ENCODE measurements around the gene DOHH. TPM values are rescaled to one million over a fixed set of nuclear protein-coding genes. Genes with fewer than 3 reads are reported as not detected.

The DOHH gene
- total and polyA plus RNA-seq, 2 donors (not counting 3 experiments of a cell fraction or from before 2014, with no cell fraction given) = 8.7 to 15.2 TPM

GRCh38 chr19:3545669-3546034 lies 45.2 kb upstream of the DOHH start:
- TF ChIP-seq MYC (IDR thresholded peaks at IDR 0.05; ENCODE audit: low read depth, low read length) = no peak
- TF ChIP-seq CTCF (IDR thresholded peaks at IDR 0.05; ENCODE audit: extremely low read depth in 1 of 2, insufficient read depth in 1 of 2, low read depth in 1 of 2, low read length in 2 of 2) = no peak
- no peak for TF ChIP-seq FOS (IDR thresholded peaks at IDR 0.05; ENCODE audit: borderline replicate concordance, insufficient read depth, low read length)
- no peak for TF ChIP-seq POLR2A (IDR thresholded peaks at IDR 0.05; ENCODE audit: low read depth, low read length)
- TF ChIP-seq GATA2 (IDR thresholded peaks at IDR 0.05; ENCODE audit: insufficient read depth, insufficient read length, low read depth, low read length) = no peak
- TF ChIP-seq POLR2AphosphoS5 (IDR thresholded peaks at IDR 0.05; ENCODE audit: insufficient read depth, low read depth, low read length) = no peak
- no peak for TF ChIP-seq MAX (IDR thresholded peaks at IDR 0.05; ENCODE audit: insufficient read depth, insufficient read length)
- TF ChIP-seq JUN (IDR thresholded peaks at IDR 0.05; ENCODE audit: borderline replicate concordance, insufficient read depth, insufficient read length, low read depth) = no peak
- TF ChIP-seq EZH2 (IDR thresholded peaks at IDR 0.05; ENCODE audit: borderline replicate concordance, low read depth, low read length, severe bottlenecking) = no peak
- BruUV-seq (replicated peaks) = no TSS peak
- no peaks in the 10 kb centered on the region for H3K27me3 ChIP-seq (ENCODE audit: control insufficient read depth in 2 of 2, insufficient read depth in 2 of 2, low read length in 2 of 2)
- H4K20me1 ChIP-seq (replicated peaks; ENCODE audit: control insufficient read depth, extremely low read depth, insufficient read depth, low read length) = no peaks in the 10 kb centered on the region
- ChIA-PET POLR2A (interaction anchor here (1.4 kb wide), 1 partner anchor 9 kb away, joined by 5 read pairs; no protein-coding TSS in a partner anchor), CTCF (interaction anchor here (0.9 to 2.8 kb wide), 25 partner anchors 9 to 240 kb away, joined by 3 to 34 read pairs (median 4); partner anchors contain the start of genes GIPC3, MFSD12 and TJP3)
- no peak overlapping the region for H2AFZ ChIP-seq (ENCODE audit: low read depth, low read length)
- H3K79me2 ChIP-seq (ENCODE audit: control insufficient read depth, insufficient read depth, low read length) = no peaks in the 10 kb centered on the region
- DNase-seq (ENCODE audit: low read depth, low spot score) (no peak), FAIRE-seq (no peak)
- H3K9ac ChIP-seq (replicated peaks; ENCODE audit: extremely low read depth, insufficient read depth, low read length) = no peak overlapping the region
- dilution Hi-C loops (cut with MboI; ENCODE audit: extremely low pct_ligation_motif_present, low sequenced_read_pairs) (no loop called here), intact Hi-C loops (cut with micrococcal nuclease) (loop anchor here (1.0 kb wide), 3 partner anchors 73 to 161 kb away; partner anchors contain the start of gene PIP5K1C)
- no peak overlapping the region for H3K4me2 ChIP-seq (ENCODE audit: insufficient read depth, low read length)
- peaks cover 2 to 10% of the 10 kb centered on the region in 2 experiments for H3K36me3 ChIP-seq (ENCODE audit: control insufficient read depth in 2 of 2, extremely low read depth in 1 of 2, insufficient read depth in 2 of 2, low read length in 2 of 2)
- no peaks in the 10 kb centered on the region for H3K9me1 ChIP-seq (replicated peaks; ENCODE audit: control insufficient read depth, extremely low read depth, insufficient read depth, low read length)
- no peak overlapping the region for H3K4me3 ChIP-seq (replicated peaks in 1 of 3; ENCODE audit: insufficient read depth in 1 of 3, low read depth in 1 of 3, low read length in 3 of 3)
- H3K27ac ChIP-seq (ENCODE audit: insufficient read depth, low read depth, low read length) = no peak overlapping the region
- no peaks in the 10 kb centered on the region for H3K4me1 ChIP-seq (ENCODE audit: control insufficient read depth, extremely low read depth, insufficient read depth, low read length)
- no peaks in the 10 kb centered on the region for H3K9me3 ChIP-seq (replicated peaks; ENCODE audit: control insufficient read depth, insufficient read depth, low read length)

Data from endothelial cell of umbilical vein (primary cell).